ENCODE data around the gene NOX1.

GRCh38 chrX:100880368-100880767, 6.2 kb upstream of the NOX1 start:
- no peak for TF ChIP-seq CTCF (IDR thresholded peaks at IDR 0.05 in 8 of 11, conservative IDR thresholded peaks at IDR 0.05 in 3 of 11)
- no peak for TF ChIP-seq POLR2A (IDR thresholded peaks at IDR 0.05)
- TF ChIP-seq POLR2AphosphoS5 (IDR thresholded peaks at IDR 0.05): no peak
